ENCODE results near the gene LRP2.

DNA sequence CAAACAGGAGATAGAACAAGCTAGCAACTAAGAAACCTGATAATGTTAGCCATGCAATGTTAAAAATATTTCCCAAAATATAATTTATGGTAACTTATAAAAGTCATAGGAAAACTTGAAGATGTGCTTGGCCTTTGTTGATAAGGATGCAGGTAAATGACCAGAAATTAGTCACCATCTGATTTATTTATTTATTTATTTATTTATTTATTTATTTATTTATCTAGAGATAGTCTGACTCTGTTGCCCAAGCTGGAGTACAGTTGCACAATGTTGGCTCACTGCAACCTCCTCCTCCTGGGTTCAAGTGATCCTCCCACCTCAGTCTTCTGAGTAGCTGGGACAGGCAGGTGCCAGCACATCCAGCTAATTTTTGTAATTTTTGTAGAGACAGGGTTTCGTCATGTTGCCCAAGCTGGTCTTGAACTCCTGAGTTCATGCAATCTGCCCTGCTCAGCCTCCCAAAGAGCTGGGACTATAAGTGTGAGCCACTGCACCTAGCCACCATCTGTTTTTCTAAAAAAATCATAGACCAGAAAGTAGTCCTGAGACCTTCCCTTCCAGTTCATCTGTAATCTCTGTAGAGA lies 183.4 kb downstream of the LRP2 start:
- TF ChIP-seq, protein P1, sequence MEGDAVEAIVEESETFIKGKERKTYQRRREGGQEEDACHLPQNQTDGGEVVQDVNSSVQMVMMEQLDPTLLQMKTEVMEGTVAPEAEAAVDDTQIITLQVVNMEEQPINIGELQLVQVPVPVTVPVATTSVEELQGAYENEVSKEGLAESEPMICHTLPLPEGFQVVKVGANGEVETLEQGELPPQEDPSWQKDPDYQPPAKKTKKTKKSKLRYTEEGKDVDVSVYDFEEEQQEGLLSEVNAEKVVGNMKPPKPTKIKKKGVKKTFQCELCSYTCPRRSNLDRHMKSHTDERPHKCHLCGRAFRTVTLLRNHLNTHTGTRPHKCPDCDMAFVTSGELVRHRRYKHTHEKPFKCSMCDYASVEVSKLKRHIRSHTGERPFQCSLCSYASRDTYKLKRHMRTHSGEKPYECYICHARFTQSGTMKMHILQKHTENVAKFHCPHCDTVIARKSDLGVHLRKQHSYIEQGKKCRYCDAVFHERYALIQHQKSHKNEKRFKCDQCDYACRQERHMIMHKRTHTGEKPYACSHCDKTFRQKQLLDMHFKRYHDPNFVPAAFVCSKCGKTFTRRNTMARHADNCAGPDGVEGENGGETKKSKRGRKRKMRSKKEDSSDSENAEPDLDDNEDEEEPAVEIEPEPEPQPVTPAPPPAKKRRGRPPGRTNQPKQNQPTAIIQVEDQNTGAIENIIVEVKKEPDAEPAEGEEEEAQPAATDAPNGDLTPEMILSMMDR (IDR thresholded peaks at IDR 0.05; ENCODE audit: borderline replicate concordance, extremely low read depth, low read length, poor library complexity, severe bottlenecking): no peak
- no peak for TF ChIP-seq EZH2 (IDR thresholded peaks at IDR 0.05; ENCODE audit: borderline replicate concordance, low read depth, low read length, severe bottlenecking)

Measured in DND-41 (cell line).